ENCODE results near the gene SUCLG2.

GRCh38 chr3:67662733-67663132 lies 8.3 kb upstream of the SUCLG2 start:
- TF ChIP-seq POLR2A (IDR thresholded peaks at IDR 0.05) (no peak), CTCF (IDR thresholded peaks at IDR 0.05) (no peak)
